ENCODE measurements around the gene ARHGAP33. TPM values are rescaled to one million over a fixed set of nuclear protein-coding genes. Genes with fewer than 3 reads are reported as not detected.
"Not testable (repeated sequence)": the region's sequence is repeated elsewhere in the genome, so short reads cannot be mapped to it uniquely, and the experiment has no call there.

ARHGAP33 gene
- total RNA-seq, 1 experiment from 2014 or later: 6.6 TPM

- no peak for DNase-seq (ENCODE audit: low read depth)
Measured at GRCh38 chr19:35822579-35822978, 47.2 kb downstream of the ARHGAP33 start.

GRCh38 chr19:35824150-35824549, 48.8 kb downstream of the ARHGAP33 start:
- no peak for DNase-seq (ENCODE audit: low read depth)

- peak; percentile 57 for DNase-seq (ENCODE audit: low read depth)
Measured at GRCh38 chr19:35828692-35829301, 53.4 kb downstream of the ARHGAP33 start.

- DNase-seq (ENCODE audit: low read depth): no peak
Measured at GRCh38 chr19:35830986-35831385, 55.6 kb downstream of the ARHGAP33 start.

GRCh38 chr19:35832054-35832453, 56.7 kb downstream of the ARHGAP33 start:
- DNase-seq (ENCODE audit: low read depth): no peak

GRCh38 chr19:35833972-35834371, 58.6 kb downstream of the ARHGAP33 start:
- no peak for DNase-seq (ENCODE audit: low read depth)

- DNase-seq (ENCODE audit: low read depth): not testable (repeated sequence)
Measured at GRCh38 chr19:35836096-35836495, 60.7 kb downstream of the ARHGAP33 start.

Other genes starting within 250 kb of the ARHGAP33 start
- gene SBSN, start 247.3 kb upstream of the ARHGAP33 start, total RNA-seq (2014; rRNA removed): 0.77 TPM in 1 of 2 replicates, not detected in the other
- gene GAPDHS, start 242.1 kb upstream of the ARHGAP33 start, total RNA-seq (2014; rRNA removed): not detected in 2 replicates
- gene TMEM147, start 229.9 kb upstream of the ARHGAP33 start, total RNA-seq (2014; rRNA removed): 106 and 114 TPM in 2 replicates
- gene ATP4A, start 211.9 kb upstream of the ARHGAP33 start, total RNA-seq (2014; rRNA removed): not detected in 2 replicates
- not detected in 2 replicates for gene PMIS2, start 189.4 kb upstream of the ARHGAP33 start, total RNA-seq (2014; rRNA removed)
- gene HAUS5, start 162.8 kb upstream of the ARHGAP33 start, total RNA-seq (2014; rRNA removed): 17.4 and 21.0 TPM in 2 replicates
- gene RBM42, start 146.5 kb upstream of the ARHGAP33 start, total RNA-seq (2014; rRNA removed): 101 and 103 TPM in 2 replicates
- 0.46 and 1.5 TPM in 2 replicates for gene ETV2, start 133.8 kb upstream of the ARHGAP33 start, total RNA-seq (2014; rRNA removed)
- 383 and 482 TPM in 2 replicates for gene COX6B1, start 127.2 kb upstream of the ARHGAP33 start, total RNA-seq (2014; rRNA removed)
- 0.17 TPM in 1 of 2 replicates, not detected in the other for gene UPK1A, start 109.0 kb upstream of the ARHGAP33 start, total RNA-seq (2014; rRNA removed)
- not detected in 2 replicates for gene ZBTB32, start 71.0 kb upstream of the ARHGAP33 start, total RNA-seq (2014; rRNA removed)
- 9.8 and 10.8 TPM in 2 replicates for gene KMT2B, start 57.6 kb upstream of the ARHGAP33 start, total RNA-seq (2014; rRNA removed)
- 5.1 and 11.7 TPM in 2 replicates for gene IGFLR1, start 33.1 kb upstream of the ARHGAP33 start, total RNA-seq (2014; rRNA removed)
- 12.2 and 12.4 TPM in 2 replicates for gene U2AF1L4, start 30.1 kb upstream of the ARHGAP33 start, total RNA-seq (2014; rRNA removed)
- gene PSENEN, start 29.9 kb upstream of the ARHGAP33 start, total RNA-seq (2014; rRNA removed): 35.2 and 35.6 TPM in 2 replicates
- 16.9 and 18.7 TPM in 2 replicates for gene LIN37, start 27.0 kb upstream of the ARHGAP33 start, total RNA-seq (2014; rRNA removed)
- gene HSPB6, start 18.5 kb upstream of the ARHGAP33 start, total RNA-seq (2014; rRNA removed): 0.29 TPM in 1 of 2 replicates, not detected in the other
- 7.2 and 8.2 TPM in 2 replicates for gene PROSER3, start 17.4 kb upstream of the ARHGAP33 start, total RNA-seq (2014; rRNA removed)
- gene PRODH2, start 37.3 kb downstream of the ARHGAP33 start, total RNA-seq (2014; rRNA removed): not detected in 2 replicates
- gene NPHS1, start 76.9 kb downstream of the ARHGAP33 start, total RNA-seq (2014; rRNA removed): not detected in 2 replicates
- gene KIRREL2, start 81.3 kb downstream of the ARHGAP33 start, total RNA-seq (2014; rRNA removed): not detected in 2 replicates
- gene APLP1, start 93.0 kb downstream of the ARHGAP33 start, total RNA-seq (2014; rRNA removed): 38.3 and 47.1 TPM in 2 replicates
- 2.8 and 3.3 TPM in 2 replicates for gene NFKBID, start 125.0 kb downstream of the ARHGAP33 start, total RNA-seq (2014; rRNA removed)
- gene HCST, start 127.0 kb downstream of the ARHGAP33 start, total RNA-seq (2014; rRNA removed): not detected in 2 replicates
- gene TYROBP, start 132.7 kb downstream of the ARHGAP33 start, total RNA-seq (2014; rRNA removed): not detected in 2 replicates
- 6.5 and 8.3 TPM in 2 replicates for gene LRFN3, start 160.8 kb downstream of the ARHGAP33 start, total RNA-seq (2014; rRNA removed)
- 24.7 and 28.6 TPM in 2 replicates for gene SDHAF1, start 219.6 kb downstream of the ARHGAP33 start, total RNA-seq (2014; rRNA removed)
- gene SYNE4, start 233.2 kb downstream of the ARHGAP33 start, total RNA-seq (2014; rRNA removed): 0.23 TPM in 1 of 2 replicates, not detected in the other
- 32.6 and 39.6 TPM in 2 replicates for gene ALKBH6, start 238.6 kb downstream of the ARHGAP33 start, total RNA-seq (2014; rRNA removed)

All from LHCN-M2 (cell line).